Muscle of back (tissue), 11 donors: ENCODE results near the gene EMP2. TPM values are rescaled to one million over a fixed set of nuclear protein-coding genes. Genes with fewer than 3 reads are reported as not detected.

ENCODE experiments used
- DNase-seq, 3 donors: peaks; one replicate each; pipeline versions ENCODE4 v3.0.0 to v3.0.0-alpha.2; 2013
- polyA plus RNA-seq, 10 donors: library from polyadenylated mRNA; unstranded; fragments of 120-200 nt; gene quantifications; one replicate each; pipeline ENCODE4 v1.2.1, GENCODE V29; 2013; ENCODE audit not compliant: insufficient read length in 10 of 10

The EMP2 gene
- polyA plus RNA-seq, 10 donors: 48.1 to 88.5 (median 63.1) TPM

DNA sequence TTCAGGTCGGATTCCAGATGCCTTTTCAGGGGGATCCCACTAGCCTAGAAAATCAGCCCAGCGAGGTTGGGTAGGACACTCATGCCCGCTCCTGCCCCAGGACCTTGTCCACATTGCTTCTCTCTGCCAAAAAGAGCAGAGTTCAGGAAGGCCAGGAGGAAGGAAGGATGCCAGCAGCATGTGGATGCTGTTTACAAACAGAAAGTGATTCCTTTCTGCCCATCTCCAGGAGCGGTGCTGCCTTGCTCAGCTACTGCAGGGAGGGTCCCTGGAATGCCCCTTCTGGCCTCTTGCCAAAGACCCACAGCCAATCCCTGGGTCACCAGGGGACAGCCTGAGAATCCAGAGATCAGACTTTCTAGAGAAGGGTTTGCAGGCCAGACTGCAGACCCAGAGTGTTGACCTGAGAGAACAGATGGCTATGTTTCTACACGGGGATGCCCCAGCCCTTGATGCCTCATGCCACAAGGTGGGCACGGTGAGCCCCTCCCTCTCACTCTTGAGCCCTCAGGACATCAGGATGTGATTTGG is 32.3 kb upstream of the EMP2 start:
- DNase-seq: no peak

DNA sequence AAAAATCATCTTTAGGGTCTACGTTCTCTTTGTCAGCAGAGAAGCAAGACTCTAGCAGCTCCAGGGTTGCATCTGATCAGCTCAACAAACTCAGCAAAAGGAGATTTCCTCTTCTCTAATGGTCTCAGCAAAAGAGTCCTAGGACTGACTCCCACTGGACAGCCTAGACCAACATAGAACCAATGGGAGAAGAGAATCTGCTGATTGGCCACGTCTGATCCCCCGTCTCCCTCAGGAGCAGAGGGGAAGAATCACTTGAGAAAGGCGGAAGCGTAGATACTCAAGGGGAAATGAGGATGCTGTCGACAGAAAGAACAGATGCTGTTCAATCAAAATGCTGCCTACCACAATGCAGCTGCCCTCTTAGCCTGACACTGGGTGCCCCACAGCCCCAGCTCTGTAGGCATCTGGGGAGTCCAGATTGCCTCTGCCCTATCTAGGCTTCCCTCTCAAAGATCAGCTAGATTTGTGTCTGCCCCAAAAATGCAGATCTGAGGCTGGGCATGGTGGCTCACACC is 31.5 kb upstream of the EMP2 start:
- no peak for DNase-seq

DNA sequence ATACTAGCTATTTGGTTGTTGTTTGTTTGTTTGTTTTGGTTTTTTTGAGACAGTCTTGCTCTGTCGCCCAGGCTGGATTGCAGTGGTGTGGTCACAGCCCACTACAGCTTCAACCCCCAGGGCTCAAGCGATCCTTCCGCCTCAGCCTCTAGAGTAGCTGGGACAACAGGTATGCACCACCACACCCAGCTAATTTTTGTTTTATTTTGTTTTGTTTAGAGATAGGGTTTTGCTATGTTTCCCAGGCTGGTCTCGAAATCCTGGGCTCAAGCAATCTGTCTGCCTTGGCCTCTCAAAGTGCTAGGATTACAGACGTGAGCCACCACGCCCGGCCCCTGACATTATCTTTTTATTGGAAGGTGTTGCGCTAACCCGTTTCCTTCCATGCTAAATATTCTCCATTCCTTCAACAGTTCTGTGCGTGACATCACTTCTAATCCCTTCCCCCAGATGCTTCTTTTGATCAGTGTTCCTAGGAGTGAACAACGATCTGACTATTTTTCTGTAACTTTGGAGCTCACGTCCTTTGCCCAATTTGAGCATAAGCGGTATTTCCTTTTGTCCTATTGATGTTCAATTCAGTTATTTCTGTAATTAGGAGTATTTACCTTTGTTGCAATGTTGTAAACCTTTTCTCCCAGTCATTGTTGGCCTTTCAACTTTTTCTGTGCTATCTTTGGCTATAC is 30.2 kb upstream of the EMP2 start:
- DNase-seq: no peak

DNA sequence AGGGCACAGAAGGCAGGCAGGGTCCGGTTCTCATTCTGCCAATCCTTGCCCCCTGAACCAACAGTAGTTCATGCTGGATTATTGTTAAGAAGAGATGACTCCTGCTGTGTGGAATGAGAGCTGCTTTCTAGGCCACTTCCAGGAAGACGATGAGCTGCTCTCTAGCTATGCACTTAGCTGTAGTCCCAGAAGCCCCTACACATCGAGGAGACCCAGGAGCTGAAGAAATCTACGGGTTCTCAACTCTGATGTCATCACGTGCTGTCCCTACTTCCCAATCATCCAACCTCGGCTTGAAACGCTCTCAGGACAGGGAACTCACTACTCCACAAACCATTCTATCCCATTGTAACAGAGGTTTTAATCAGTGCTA is 29.0 kb upstream of the EMP2 start:
- DNase-seq: peak in 1 of 3 donors; percentile 79

DNA sequence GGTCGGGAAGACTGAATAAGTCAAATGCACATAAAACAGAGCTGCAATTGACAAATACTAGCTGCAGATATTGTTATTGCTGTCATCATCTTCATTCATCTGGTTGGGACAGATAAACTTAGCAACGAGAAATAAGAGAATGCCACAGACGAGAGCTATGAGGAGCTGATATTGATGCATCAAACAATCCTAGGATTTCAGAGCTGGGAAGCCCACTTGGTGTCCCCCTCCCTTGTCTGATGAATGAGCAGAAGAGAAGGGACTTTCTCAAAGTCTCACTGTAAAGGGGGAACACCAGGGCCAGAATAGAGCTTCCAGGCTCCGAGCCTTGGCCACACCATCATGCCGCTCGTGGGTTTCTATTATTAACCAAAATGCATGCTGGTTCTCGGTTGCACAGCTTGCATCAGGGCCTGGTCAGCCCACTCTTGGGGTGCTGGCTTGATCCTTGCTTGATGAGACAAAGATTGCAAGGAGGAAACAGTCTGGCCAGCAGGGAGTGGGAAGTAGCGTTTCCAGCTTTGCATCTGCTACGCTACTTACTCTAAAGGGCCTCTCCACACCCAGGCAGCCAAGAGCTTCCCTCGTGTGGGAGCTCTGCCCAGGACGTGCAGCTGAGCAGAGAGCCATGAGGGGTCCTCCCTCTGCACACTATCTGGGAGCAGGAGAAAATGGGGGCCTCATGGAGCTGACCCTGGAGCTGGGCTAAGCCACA is 28.4 kb upstream of the EMP2 start:
- peak; percentile 59 to 95 (median 87) for DNase-seq

DNA sequence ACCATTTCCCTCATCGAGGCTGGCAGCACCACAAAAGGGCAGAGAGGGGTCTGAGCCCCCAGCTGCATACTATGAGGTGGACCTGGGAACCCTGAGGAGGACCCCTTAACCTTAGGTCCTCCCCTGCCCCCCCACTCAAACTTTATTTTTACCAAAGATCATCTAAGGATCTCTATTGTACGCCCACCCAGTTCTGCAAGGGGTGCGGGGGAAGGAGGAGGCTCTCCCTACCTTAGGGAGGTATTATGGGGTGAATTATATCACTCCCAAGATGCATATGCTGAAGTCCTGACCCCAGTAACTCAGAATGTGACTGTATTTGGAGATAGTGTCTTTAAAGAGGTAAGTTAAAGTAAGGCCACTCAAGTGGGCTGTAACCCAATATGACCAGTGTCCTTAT is 26.8 kb upstream of the EMP2 start:
- DNase-seq: no peak

DNA sequence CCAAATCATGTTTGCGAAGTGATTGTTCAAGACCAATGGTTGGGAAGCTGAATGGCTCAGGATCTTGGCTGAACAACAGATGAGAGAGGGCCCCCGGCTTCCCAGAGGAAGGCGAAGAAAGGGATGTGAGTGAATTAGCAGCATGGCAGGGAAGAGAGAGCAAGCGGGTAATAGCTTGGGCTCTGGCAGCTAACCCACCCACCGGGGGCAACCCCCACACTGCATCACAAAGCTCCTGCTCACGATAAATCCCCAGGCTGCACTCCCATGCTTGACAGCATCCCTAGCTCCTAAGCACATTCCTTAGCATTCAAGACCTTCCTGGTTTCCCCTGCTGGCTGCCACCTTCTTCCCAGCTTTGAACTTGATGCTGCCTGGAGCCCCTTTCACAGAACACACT is 26.2 kb upstream of the EMP2 start:
- no peak for DNase-seq

DNA sequence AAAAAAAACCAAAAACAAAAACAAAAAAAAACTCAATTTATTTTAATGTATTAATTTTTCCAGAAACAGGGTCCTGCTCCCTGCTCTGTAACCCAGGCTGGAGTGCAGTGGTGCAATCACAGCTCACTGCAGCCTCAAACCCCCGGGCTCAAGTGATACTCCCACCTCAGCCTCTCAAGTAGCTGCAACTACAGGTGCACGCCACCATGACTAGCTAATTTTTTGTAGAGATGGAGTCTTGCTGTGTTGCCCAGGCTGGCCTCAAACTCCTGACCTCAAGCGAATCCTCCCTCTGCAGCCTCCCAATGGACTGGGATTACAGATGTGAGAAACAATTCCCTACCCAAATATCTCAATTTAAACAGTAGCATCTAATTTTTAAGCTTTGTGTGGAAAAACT is 25.2 kb upstream of the EMP2 start:
- no peak for DNase-seq

DNA sequence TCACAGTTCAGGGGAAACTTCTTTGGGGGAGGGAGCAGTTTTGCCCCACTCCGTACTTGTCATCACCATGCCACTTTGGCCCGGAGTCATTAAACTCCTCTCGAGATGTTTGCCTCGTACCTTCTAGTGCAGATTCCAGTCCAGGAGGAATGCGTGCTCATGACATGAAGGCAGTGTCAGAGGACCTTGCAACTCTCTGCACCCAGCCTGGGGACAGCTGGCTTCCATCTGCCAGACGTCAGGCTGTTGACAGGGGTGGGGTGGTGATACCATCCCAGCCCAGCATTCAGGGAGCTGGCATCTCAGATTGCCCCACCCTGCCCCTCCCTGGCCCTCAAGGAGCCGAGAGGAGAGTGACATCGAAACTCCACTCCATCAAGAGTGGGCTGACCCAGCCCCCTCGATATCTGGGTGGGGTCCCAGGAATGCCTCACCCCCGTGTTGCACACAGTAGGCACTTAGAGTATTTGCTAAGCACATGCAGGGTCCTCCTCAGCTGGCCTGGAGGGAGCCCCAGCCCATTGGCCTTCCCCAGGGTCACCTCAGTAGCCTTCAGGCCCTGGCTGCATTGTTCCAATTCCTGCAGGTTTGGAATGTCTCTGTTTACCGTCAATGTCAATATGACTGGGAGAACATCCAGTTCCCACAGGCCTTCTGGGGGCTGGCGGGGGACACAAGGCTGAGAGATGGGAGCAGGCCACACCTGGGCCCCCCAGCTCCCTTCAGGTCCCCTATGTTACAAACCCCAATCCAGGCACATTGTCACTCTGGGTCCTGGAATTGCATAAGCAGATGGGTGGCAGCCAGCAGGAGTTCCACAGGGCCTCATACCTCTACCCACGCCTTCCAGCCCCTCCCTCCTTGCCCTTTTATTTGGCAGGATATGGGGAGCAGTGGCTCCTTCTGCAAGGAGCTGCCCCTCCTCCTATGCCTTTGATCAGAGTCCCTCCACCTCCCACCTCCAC is 21.3 kb upstream of the EMP2 start:
- DNase-seq: peak in 1 of 3 donors; percentile 33

DNA sequence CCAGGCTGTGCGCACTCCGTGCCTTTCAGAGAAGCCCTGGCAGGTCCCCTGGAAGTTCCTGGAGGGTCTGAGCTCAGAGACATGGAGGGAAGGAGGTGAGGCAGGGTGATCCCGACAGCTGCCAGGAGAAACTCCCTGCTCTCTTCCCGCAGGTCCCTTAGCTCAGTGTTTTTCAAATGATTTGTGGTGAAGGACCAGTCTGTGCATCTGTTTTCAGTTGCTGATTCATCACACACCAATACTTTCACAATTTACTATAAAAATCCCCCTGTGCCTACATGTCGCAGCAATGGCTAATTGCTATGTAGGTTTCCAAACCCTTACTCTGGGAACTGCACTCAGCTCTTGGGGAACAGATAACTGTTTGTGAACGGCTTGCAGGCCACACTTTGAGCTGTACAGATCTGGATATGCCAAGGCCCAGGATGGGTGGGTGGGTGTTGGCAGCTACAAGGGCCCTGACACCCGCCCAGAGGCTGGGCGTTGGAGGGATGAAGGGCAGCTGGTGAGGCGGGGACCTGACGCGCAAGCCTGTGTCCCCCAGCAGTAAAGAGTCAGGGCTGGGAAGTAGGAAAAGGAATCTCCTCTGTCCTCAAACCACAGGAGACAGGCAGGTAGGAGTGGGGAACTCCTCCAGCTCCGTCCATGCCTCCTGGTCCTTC is 20.5 kb upstream of the EMP2 start:
- no peak for DNase-seq

DNA sequence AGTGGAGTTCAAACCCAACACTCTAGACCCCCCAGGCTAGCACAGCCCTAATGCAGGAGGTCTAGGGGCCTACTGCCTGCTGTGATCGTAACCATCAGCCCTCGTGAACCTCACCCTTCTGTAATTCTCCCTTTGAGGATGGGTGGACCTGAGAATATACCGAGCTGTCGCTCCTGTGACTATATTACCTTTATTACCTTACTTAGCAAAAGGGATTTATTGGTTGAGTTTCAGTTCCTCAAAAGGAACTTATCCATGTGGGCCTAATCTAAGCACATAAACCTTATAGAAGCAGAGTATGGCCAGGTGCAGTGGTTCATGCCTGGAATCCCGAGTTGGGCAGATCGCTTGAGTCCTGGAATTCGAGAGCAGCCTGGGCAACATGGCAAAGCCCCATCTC is 19.2 kb upstream of the EMP2 start:
- DNase-seq: no peak

DNA sequence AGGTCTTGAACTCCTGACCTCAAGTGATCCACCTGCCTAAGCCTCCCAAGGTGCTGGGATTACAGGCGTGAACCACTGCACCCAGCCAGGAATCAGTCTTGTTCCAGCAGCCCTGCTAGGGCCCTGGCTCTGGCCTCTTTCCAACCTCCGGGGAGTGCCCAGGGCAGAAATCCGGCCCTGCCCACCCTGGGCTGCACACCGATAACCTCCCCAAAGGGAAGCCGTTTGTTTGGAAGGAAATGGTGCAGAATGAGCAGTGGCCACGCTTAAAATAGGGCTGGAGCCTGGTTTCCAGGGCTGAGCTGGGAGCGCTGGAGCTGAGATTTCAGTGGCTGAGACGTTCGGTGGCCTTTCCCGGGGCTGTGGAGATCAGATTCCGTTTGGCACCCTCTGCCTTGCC is 17.8 kb upstream of the EMP2 start:
- no peak for DNase-seq

DNA sequence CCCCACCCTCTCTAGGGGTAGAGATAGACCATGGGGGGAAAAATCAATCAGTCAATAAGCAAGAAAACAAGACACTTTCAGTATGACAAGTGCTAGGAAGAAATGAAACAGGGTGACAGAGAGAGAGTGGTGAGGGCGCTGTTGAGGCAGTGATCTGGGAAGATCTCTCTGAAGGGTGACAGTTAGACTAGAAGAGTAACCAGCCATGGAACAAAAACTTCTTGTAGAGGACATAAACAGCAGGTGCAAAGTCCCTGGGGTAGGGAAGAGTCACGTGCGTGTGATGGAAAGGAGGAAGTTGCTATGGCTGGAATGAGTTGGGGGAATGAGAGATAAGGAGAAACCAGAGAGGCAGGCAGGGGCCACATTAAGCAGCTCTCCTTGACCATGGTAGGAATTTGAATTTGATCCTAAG is 16.8 kb upstream of the EMP2 start:
- DNase-seq: no peak

DNA sequence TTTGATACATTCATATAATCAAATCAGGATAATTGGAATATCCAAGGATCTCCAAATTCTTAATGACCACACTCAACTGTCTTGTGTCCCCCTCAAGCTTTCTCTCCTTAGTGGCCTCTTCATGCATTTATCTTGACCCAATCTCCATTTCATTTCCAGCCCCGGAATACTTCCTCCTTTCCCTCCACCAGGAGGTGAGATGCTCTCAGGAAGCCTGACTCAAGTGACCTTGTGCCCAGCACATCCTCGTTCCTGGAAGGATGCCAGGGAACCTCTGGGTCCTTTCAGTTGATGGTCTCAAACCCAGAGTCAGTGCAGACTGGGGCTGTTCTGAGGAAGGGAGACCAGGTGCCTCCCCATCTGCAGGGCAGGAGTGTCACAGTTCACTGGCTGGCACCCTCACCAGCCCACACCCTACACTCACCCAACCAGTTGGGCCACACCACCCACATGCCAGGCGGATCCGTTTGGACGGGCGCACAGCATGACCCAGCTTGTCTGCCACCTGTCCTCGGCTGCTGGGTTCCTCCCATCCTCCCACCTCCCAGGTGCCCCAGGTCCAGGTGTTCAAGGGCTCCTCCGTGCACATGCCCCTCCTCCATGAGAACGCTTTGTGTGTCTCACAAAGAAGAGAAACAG is 14.0 kb upstream of the EMP2 start:
- no peak for DNase-seq

DNA sequence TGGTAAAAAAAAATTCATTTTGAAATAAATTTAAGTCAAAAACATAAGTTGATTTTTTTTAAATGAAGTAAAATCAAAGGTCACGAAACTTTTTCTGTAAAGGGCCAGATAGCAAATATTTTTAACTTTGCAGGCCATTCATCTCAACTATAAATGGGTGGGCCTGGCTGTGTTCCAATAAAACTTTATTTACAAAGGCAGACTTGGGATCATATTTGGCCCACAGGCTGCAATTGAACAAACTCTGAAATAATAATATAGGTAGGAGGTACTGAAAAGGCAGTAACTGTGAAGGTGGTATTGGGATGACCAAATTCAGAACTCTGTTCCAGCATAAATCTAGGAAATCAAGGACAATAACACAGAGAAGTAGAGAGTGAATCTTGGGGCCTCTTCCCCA is 12.2 kb upstream of the EMP2 start:
- no peak for DNase-seq

DNA sequence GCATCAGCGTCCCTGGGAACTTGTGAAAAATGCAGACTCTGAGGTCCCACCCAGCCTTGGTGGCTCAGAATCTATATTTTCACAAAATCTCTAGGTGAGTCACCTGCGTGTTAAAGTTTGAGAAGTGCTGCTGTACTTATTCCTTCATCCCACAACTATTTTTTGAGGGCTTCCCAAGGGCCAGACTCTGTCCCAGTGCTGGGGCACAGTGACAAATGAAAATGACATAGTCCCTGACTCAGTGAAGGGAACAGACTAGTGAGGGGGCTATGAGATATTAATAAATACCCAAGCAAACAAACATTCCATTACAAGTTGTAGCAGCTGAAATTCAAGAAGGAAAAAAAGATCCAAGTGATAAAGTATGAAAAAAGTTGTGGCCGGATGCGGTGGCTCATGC is 9.9 kb upstream of the EMP2 start:
- DNase-seq: no peak

DNA sequence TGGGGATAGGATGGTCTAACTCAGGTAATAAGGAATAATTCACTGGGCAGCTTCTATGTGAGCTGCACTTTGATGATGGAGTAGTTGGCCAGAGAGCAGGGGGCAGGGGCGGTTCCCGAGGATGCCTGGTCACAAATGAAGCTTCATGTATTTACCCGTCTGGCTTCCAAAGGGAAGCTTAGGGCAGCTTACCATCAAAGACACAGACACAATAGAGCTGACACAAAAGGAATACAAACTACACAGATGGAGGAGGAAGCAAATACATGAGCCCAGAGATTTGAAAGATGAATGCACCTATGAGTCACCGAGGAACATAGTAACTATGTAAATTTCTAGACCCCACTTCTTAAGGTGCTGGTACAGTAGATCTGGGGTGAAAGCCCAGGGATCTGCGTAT is 8.7 kb upstream of the EMP2 start:
- DNase-seq: no peak

DNA sequence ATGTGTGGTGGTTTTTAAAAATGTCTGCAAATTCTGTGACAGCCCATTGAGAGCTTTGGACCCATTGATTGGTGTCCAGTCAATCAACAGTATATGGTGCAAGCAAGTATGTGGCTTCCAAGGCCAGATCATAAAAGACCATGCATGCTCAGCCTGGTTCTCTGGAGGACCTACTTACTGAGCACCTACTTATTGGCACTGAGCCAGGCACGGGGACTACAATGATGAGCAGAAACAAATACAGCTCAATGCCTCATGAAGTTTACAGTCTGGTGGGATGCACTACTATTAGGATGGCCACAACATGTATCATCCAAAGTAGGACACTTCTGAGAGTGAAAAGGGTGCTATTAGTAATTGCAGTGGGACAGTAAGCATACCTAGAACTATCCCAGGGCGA is 7.2 kb upstream of the EMP2 start:
- no peak for DNase-seq

DNA sequence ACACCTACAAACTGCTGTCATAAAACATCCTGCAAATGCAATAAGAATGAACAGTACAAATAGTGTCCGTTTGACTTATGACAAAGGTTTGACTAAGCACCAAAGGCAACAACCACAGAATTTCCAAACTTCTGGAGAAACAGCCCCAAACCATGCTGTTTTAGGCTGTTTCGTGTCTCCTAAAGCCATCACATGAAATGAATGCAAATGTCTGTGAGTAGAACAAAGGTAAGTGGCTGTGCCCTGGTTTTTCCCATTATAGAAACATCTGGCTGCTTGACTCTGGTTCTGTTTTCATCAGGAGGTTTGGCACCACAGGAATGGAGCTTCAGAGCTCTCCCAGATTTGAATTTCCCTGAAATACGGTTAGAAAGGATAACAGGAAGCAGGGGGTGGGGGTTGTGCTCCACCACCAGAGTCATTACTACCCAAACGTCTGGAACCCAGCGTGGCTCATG is 4.6 kb upstream of the EMP2 start:
- peak in 1 of 3 donors; percentile 41 for DNase-seq

DNA sequence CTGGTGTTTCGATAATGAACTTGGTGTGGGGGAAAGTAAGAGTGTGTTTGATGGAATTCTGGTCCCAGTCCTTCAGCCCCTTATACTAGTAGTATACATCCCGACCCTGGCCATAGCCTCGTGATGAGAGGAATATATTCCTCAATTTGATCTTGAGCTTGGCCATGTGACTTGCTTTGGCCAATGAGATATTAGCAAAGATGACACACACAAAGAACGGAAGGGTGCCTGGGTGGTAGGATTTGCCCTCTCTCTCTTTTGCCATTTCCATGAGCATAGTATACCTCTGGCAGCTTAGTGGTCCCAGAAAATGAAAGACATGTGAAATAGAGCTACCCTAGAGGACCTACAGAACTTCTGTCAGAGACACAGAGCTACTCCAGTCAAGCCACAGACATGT is 2.9 kb upstream of the EMP2 start:
- DNase-seq: no peak

DNA sequence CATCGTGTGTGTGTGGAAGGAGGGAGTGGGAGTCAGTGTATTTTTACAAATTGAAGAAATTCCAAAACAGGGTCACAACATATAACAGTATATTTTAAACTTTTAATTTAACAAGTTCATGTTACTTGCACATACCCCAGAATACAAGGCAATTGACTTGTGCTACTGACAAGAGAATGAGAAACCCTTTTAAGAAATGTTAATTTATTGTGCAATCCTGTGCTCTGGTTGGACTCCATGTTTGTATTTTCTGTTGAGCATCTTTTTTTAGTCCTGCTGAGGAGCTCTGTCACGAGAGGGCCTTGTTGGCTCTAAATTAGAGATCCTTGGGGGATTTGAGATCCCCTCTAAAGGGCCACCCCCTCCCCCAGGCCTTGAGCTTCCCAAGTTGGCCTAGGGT is 1.1 kb upstream of the EMP2 start:
- DNase-seq: peak in 1 of 3 donors; percentile 23
